ENCODE data around the gene MLANA.

The MLANA gene

DNA sequence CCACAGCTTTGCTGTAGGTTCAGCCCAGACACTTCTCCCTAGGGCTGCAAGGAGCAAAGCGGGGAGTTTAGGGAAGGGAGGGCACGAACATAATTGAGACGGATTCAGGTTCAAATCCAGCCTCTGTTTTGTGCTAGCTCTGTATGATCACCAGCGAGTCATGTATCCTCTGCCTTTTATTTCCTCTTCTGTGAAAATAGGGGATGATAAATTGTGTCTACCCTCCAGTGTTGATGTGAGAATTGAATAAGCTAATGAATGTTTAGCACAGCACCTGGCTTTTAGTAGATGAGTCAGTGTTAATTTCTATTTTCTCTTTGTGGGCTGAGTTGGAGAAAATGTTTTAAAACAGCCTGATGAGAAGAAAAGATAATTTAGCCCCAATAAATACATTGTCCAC lies 6.2 kb downstream of the MLANA start:
- DNase-seq (ENCODE audit: extremely low spot score, insufficient read length, low read depth), result no peak
- FAIRE-seq, result no peak

DNA sequence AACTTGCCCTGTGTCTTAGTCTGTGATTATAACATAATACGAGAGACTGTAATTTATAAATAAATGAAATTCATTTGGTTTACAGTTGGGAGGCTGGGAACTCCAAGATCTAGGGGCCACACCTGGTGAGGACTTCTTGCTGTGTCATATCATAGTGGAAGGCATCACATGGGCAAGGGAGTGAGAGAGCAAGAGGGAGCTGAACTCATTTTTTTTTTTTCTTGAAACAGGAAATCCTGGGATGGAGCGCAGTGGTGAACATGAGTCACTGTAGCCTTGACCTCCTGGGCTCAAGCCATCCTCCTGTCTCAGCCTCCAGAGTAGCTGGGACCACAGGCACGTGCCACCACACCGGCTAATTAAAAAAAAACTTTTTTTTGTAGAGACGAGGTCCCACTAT lies 7.2 kb downstream of the MLANA start:
- DNase-seq (ENCODE audit: extremely low spot score, insufficient read length, low read depth) (no peak), FAIRE-seq (no peak)

GRCh38 chr9:5899292-5899691 lies 8.6 kb downstream of the MLANA start:
- FAIRE-seq (no peak), DNase-seq (ENCODE audit: extremely low spot score, insufficient read length, low read depth) (no peak)

- FAIRE-seq, result no peak
These were observed 9.9 kb downstream of the MLANA start for GRCh38 chr9:5900622-5901021.

GRCh38 chr9:5902377-5902776 lies 11.7 kb downstream of the MLANA start:
- DNase-seq (ENCODE audit: extremely low spot score, insufficient read length, low read depth) (no peak), FAIRE-seq (no peak)

More at GRCh38 chr9:5900622-5901021, 9.9 kb downstream of the MLANA start:
- no peak for DNase-seq (ENCODE audit: extremely low spot score, insufficient read length, low read depth)

DNA sequence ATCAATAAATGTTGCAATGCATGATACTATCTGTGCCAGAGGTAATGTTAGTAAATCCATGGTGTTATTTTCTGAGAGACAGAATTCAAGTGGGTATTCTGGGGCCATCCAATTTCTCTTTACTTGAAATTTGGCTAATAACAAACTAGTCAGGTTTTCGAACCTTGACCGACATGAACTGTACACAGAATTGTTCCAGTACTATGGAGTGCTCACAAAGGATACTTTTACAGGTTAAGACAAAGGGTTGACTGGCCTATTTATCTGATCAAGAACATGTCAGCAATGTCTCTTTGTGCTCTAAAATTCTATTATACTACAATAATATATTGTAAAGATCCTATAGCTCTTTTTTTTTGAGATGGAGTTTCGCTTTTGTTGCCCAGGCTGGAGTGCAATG lies 18.2 kb downstream of the MLANA start:
- no peak for FAIRE-seq

GRCh38 chr9:5909976-5910375 lies 19.3 kb downstream of the MLANA start:
- DNase-seq (ENCODE audit: extremely low spot score, insufficient read length, low read depth) (no peak), FAIRE-seq (no peak)

More for the DNA sequence above, 18.2 kb downstream of the MLANA start:
- no peak for DNase-seq (ENCODE audit: extremely low spot score, insufficient read length, low read depth)

GRCh38 chr9:5910413-5911057 lies 19.8 kb downstream of the MLANA start:
- FAIRE-seq, result no peak
- DNase-seq (ENCODE audit: extremely low spot score, insufficient read length, low read depth), result no peak

GRCh38 chr9:5915438-5915837 lies 24.7 kb downstream of the MLANA start:
- no peak for FAIRE-seq
- no peak for DNase-seq (ENCODE audit: extremely low spot score, insufficient read length, low read depth)

- DNase-seq (ENCODE audit: extremely low spot score, insufficient read length, low read depth), result no peak
- FAIRE-seq, result no peak
These were observed 26.6 kb downstream of the MLANA start for GRCh38 chr9:5917273-5917672.

- FAIRE-seq (no peak), DNase-seq (ENCODE audit: extremely low spot score, insufficient read length, low read depth) (no peak)
These were observed 27.2 kb downstream of the MLANA start for GRCh38 chr9:5917888-5918287.

GRCh38 chr9:5918460-5918859 lies 27.8 kb downstream of the MLANA start:
- FAIRE-seq (no peak), DNase-seq (ENCODE audit: extremely low spot score, insufficient read length, low read depth) (no peak)

DNA sequence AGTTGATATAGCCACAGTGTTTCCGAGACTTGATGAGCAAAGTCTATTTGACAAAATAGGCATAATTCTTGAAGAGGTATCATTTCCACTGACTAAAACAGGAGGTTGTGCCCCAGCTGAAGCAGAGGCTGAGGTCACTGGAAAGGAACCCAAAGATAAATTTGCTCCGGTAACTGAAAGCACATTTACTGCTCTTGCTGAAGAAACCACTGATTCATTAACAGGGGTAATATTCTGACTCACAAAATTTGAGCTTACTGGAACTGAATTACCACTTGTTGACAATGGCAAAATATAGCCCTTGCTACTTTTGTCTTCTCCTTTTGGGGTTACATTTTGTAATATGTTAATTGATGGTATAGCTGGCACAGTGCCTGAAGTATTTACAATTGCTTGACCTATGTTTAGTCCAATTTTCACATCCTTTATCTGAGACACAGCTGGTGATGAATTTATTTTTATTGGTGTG lies 30.2 kb downstream of the MLANA start:
- DNase-seq (ENCODE audit: extremely low spot score, insufficient read length, low read depth) (peak; percentile 22), FAIRE-seq (peak; percentile 96)

DNA sequence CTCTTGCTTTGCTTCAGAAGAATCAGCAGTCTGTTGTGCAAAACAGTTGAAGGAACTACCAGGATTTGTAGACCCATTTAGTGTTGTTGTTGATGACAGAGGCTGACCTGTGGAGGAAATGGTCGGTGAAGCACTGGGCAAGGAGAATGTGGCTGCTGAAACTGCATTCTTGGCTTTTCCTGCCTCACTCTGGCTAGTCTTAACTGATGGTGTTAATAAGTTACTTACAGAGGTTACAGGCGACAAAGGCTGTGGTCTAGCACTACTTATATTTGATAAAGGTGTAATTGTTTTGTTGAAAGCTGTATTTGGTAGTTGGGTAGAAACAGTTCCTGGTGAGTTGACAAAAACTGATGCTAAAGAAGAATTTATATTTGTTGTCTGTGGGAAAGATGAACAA lies 31.5 kb downstream of the MLANA start:
- DNase-seq (ENCODE audit: extremely low spot score, insufficient read length, low read depth), result no peak
- peak; percentile 96 for FAIRE-seq

DNA sequence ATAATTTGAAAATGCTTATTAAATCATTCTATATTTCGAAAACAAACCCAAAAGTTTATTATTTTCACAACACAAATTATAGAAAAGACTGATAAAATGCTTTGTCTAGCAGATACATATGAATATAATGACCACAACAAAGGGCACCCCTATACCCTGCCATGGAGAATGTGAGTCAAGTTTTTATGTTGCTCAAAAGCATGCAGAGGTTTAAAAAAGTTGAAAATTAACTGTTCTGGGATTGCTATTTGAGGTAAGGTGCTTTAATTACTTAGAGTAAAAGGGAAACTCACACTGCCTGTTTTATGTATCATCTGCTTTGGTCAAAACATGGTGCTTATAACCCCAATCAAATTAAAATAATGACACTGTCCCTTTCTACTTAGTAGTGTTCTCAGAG lies 41.0 kb downstream of the MLANA start:
- DNase-seq (ENCODE audit: extremely low spot score, insufficient read length, low read depth), result no peak
- peak; percentile 80 for FAIRE-seq

- no peak for FAIRE-seq
- no peak for DNase-seq (ENCODE audit: extremely low spot score, insufficient read length, low read depth)
These were observed 47.8 kb downstream of the MLANA start for GRCh38 chr9:5938449-5938848.

DNA sequence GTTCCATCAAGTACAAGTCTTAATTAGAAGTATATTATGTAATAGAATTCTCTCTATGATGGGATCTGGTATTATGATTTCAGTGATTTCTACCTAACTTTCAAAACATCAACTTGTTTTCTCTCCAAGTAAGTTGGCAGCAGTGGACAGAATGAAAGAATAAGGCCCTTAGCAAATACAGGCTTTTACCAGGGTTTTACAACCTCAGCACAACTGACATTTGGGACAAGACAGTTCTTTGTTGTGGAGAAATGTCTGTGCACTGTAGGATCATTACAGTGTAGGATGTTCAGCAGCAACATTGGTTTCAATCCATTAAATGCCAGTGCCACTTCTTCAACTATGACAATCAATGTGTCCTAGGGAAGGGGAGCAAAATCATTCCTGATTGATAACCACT lies 48.8 kb downstream of the MLANA start:
- FAIRE-seq, result no peak
- DNase-seq (ENCODE audit: extremely low spot score, insufficient read length, low read depth), result no peak

DNA sequence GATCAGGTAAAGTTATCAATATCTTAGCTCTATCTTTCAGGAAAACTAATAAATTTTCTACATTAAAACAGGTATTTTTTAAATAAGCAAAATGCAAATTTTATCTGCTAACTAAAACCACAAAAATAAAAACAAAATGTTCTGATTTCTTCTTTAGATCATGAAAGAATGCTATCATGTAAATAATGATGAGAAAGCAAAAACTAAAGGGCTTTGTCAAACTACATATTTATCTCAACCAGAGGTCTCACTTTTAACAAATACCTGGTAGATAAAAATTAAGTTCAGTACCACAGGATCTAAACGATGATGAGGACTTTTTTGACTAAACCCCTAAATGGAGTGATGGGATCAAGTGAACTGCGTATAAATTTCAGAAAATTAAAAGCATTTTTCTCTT lies 50.5 kb downstream of the MLANA start:
- no peak for DNase-seq (ENCODE audit: extremely low spot score, insufficient read length, low read depth)
- no peak for FAIRE-seq

DNA sequence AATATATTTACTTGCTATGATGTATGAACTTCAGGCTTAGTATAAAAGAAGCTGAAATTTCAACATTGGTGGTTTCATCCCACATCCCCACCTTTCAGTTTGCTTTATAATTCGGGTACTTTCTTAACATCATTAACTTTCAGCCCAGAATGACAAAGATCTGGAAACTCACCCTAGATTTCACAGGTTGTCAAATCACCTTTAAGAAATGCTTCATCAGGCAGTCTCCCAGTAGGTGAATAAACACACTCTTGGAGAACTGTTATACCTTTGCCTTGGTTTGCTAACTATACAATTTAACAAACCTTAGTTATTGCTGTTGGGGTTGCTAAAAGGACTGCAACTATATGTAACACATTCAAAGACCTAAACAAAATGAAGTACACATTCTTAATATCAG lies 54.4 kb downstream of the MLANA start:
- FAIRE-seq, result peak; percentile 73

GRCh38 chr9:5947912-5948311 lies 57.2 kb downstream of the MLANA start:
- DNase-seq (ENCODE audit: extremely low spot score, insufficient read length, low read depth), result no peak
- FAIRE-seq, result peak; percentile 44

More for the DNA sequence above, 54.4 kb downstream of the MLANA start:
- no peak for DNase-seq (ENCODE audit: extremely low spot score, insufficient read length, low read depth)

DNA sequence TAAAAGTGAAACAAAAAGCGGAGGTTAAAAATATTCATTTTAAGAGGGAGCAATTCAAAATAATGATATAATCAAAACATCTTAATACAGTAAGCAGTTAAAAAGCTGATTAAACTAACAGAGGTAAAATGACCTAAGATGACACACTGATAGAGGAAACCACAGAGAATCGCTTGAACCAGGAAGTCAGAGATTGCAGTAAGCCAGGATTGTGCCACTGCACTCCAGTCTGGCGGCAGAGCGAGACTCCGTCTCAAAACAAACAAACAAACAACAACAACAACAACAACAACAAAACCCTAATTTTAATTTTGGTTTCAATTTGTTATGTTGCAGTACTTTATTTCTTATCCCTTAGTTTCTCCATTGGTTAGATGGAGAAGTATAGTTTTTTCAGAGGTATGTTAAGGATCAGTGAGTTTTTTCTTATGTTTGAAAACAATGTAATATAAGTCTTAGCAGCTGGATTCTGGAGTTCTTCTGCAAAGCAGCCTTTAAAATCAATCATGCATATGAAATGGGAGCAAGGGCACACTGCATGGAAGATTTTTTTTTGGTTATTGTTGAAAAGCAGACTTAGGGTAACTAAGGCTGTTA lies 58.5 kb downstream of the MLANA start:
- DNase-seq (ENCODE audit: extremely low spot score, insufficient read length, low read depth) (no peak), FAIRE-seq (peak; percentile 85)

DNA sequence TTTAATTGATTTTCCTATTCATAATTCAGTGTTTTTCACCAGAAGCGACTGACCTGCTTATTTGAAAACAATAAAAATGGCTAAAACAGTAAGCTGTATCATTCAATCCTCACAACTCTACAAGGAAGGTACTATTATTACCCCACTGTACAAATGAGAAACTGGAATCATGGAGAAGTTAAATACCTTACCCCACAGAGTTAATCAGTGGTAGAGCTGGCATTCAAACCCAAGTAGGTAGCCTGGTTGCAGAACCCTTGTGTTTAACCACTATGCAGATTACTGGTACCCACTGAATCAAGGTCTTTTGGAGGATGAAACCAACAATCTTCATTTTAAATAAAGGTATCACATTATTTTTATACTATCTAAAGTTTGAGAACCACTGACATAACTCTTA lies 59.6 kb downstream of the MLANA start:
- DNase-seq (ENCODE audit: extremely low spot score, insufficient read length, low read depth), result no peak
- no peak for FAIRE-seq
